ENCODE measurements around the gene TMEM266.

The TMEM266 gene

DNA sequence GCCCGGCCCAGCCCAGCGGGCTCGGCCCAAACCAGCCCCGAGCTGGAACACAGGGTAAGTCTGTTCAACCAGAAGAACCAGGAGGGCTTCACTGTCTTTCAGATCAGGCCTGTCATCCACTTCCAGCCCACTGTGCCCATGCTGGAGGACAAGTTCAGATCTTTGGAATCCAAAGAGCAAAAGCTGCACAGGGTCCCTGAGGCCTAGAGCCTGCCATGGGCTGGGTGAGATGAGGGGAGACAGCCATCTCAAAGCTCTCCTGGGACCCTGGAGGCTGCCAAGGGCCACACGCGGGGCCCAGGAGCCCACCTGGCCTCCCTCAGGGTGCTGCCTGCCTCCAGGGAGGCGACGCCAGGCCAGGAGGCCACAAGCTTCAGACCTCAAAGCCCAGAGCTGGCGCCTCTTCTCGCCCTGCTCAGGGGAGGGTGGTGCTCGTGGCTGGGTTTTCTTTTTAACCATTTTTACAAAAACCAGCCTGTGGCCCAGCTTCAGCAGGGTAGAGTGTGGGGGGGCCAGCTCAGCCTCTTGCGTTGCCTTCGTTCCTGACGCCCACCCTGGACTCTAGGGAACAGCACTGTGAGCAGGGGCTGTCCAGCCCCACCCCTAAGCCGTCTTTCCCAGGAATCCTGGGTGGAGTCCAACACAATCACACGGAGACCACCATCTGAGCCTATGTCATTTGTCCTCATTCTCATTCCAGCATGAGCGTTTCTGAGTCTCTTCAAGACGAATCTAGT is 144.5 kb downstream of the TMEM266 start:
- H3K4me1 ChIP-seq (ENCODE audit: control insufficient read depth, insufficient read depth, low read length, unreplicated experiment), result peaks cover 2% of the 10 kb centered on the region
- no peaks in the 10 kb centered on the region for H3K79me2 ChIP-seq (ENCODE audit: control insufficient read depth, insufficient read depth, low read length, unreplicated experiment)
- H3K27ac ChIP-seq (ENCODE audit: low read depth, low read length), result no peak overlapping the region
- no peak overlapping the region for H2AFZ ChIP-seq (ENCODE audit: low read length, unreplicated experiment)
- no peak overlapping the region for H3K4me3 ChIP-seq (ENCODE audit: low read depth, low read length)
- H3K27me3 ChIP-seq (ENCODE audit: insufficient read depth, low read length), result no peaks in the 10 kb centered on the region
- no peaks in the 10 kb centered on the region for H3K36me3 ChIP-seq (ENCODE audit: insufficient read depth, low read length)

DNA sequence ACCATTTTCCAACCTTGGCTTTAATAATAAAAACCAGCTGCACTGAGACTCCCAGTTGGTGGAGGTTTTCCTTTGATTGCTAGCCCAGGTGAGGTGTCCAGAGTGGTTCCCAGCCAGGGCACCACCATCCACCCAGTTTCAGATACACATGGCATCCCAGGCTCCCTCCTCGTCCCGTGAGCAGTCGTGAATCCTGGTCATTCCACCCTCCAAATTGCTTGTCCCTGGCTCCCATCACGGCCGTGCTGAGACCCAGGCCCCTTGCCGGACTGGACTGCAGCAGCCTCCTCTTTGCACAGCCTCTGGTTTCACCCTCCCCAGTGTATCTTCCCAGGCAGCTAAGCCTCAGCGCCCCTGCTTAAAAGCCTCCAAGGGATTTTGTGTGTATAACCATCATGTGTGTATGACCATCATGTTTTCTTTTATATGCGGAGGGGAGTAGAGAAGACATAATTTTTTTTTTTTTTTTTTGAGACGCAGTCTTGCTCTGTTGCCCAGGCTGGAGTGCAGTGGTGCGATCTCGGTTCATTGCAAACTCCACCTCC is 145.2 kb downstream of the TMEM266 start:
- Histone ChIP-seq H3K36me3 (ENCODE audit: insufficient read depth, low read length) (no peaks in the 10 kb centered on the region), H2AFZ (ENCODE audit: low read length, unreplicated experiment) (no peak overlapping the region), H3K4me1 (ENCODE audit: control insufficient read depth, insufficient read depth, low read length, unreplicated experiment) (no peaks in the 10 kb centered on the region), H3K79me2 (ENCODE audit: control insufficient read depth, insufficient read depth, low read length, unreplicated experiment) (no peaks in the 10 kb centered on the region), H3K4me3 (ENCODE audit: low read depth, low read length) (no peak overlapping the region), H3K27me3 (ENCODE audit: insufficient read depth, low read length) (no peaks in the 10 kb centered on the region), H3K27ac (ENCODE audit: low read depth, low read length) (no peak overlapping the region)

DNA sequence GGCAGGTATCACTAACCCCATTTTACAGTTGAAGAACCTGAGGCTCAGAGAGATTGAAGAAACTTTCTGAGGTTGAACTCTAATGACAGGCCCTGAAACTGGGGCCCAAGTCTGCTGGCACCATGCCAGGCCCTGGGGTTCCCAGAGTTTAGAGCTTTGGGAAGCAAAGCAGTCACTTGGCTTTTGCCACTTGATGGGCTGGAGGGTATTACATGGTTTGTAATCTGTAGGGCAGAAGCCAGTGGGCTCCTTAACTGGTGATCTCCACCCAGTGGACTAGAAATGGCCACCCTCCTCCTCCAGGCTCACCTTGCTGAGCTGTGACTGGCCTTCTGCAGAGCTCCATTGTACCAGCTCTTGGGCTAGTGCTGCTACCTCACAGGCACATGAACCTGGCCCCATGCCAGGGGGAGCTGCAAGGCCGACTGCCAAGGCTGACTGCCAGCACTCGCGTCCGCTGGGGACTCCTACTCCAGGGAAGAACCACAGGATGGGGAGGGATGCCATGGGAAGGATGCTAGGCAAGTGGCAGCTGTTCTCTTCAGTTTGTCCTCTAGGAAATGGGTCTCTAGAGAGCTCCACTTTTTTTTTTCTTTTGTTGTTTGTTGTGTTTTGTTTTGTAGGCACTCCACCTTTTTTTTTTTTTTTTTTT is 146.7 kb downstream of the TMEM266 start:
- Histone ChIP-seq H3K4me1 (ENCODE audit: control insufficient read depth, insufficient read depth, low read length, unreplicated experiment) (no peaks in the 10 kb centered on the region), H2AFZ (ENCODE audit: low read length, unreplicated experiment) (no peak overlapping the region), H3K27ac (ENCODE audit: low read depth, low read length) (no peak overlapping the region), H3K79me2 (ENCODE audit: control insufficient read depth, insufficient read depth, low read length, unreplicated experiment) (no peaks in the 10 kb centered on the region), H3K27me3 (ENCODE audit: insufficient read depth, low read length) (no peaks in the 10 kb centered on the region), H3K36me3 (ENCODE audit: insufficient read depth, low read length) (0 out of 2 replicates have a peak, but pooled peaks cover 7% of the 10 kb centered on the region), H3K4me3 (ENCODE audit: low read depth, low read length) (no peak overlapping the region)

DNA sequence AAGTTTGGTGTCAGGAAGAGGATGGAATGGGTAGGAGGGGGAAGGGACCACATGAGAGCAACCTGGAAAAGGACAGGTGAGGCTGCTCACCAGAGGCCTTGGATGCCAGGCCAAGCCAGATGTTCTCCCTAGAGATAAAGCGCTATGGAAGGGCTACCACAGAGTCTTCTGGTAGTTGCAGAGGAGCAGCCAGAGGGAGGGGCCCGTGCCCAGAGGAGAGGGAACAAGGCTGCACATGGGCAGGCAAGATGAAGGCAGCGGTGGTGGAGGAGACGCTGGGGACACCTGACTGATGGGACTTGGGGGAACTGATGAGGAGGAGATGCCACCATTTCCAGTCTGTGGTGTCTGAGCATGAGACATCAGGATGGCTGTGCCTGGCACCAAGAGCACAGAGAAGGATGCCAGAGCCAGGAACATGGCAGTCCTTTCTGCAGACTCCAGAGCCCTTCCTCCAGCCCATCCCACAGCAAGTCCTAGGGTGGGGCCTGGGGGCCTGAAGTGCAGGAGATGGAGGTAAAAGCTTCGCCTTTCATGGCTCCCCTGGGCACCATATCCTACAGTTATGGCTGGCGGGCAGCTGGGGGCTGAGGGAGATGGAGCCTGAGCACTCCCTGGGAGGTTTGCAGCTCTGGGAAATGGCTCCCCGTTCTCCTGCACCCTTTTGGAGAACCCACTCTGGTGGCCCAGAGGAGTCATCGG is 148.4 kb downstream of the TMEM266 start:
- no peaks in the 10 kb centered on the region for H3K27me3 ChIP-seq (ENCODE audit: insufficient read depth, low read length)
- no peak overlapping the region for H3K4me3 ChIP-seq (ENCODE audit: low read depth, low read length)
- H3K79me2 ChIP-seq (ENCODE audit: control insufficient read depth, insufficient read depth, low read length, unreplicated experiment), result no peaks in the 10 kb centered on the region
- H3K4me1 ChIP-seq (ENCODE audit: control insufficient read depth, insufficient read depth, low read length, unreplicated experiment), result no peaks in the 10 kb centered on the region
- no peak overlapping the region for H3K27ac ChIP-seq (ENCODE audit: low read depth, low read length)
- 0 out of 2 replicates have a peak, but pooled peaks cover 7% of the 10 kb centered on the region for H3K36me3 ChIP-seq (ENCODE audit: insufficient read depth, low read length)
- no peak overlapping the region for H2AFZ ChIP-seq (ENCODE audit: low read length, unreplicated experiment)

DNA sequence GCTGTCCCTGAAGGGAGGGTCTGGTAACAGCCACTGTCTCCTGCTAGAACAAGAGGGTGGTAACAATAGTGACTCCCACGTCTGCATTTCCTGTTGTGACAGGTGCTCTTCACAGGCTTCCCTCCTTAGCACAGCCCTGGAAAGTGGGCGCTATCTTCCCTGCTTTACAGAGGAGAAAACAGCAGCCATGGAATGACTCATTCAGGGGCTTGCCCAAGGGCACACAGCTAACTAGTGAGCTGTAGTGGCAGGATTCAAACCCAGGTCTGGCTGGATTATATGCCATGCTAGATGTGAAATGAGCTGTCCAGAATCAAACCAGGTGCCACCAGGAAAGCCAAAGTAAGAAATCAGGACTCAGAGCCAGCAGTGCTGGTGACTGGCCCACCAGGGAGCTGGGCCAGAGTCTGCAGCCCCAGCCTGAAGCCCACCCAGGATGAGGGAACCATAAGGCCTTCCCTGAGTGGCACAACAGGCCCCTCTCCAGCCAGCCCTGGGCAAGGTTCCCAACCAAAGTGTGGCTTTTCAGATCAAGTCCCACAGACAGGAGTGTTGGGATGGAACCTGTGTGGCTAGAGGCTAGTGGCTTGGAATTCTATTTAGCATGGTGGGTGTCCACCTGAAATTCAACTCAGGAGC is 149.1 kb downstream of the TMEM266 start:
- Histone ChIP-seq H3K27me3 (ENCODE audit: insufficient read depth, low read length) (no peaks in the 10 kb centered on the region), H2AFZ (ENCODE audit: low read length, unreplicated experiment) (no peak overlapping the region), H3K4me3 (ENCODE audit: low read depth, low read length) (no peak overlapping the region), H3K27ac (ENCODE audit: low read depth, low read length) (no peak overlapping the region), H3K79me2 (ENCODE audit: control insufficient read depth, insufficient read depth, low read length, unreplicated experiment) (no peaks in the 10 kb centered on the region), H3K36me3 (ENCODE audit: insufficient read depth, low read length) (0 out of 2 replicates have a peak, but pooled peaks cover 7% of the 10 kb centered on the region), H3K4me1 (ENCODE audit: control insufficient read depth, insufficient read depth, low read length, unreplicated experiment) (no peaks in the 10 kb centered on the region)

DNA sequence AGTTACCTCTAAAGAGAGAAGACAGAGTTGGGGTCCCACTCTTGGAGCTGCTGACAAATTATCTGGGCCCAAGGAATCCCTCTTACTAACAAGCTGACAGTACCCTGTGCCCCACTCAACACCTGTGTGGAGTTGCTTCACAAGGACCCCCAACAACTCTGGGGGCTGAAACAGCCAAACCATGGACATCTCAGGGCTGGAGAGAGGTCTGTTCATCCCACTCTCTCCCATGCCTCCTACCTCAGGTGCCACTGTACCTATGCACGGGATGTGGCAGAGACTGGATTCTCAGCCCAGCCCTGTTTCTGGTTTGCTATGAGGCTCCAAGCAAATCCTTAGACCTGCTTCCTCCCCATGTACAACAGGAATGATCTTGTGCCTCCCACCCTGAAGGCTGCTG is 149.7 kb downstream of the TMEM266 start:
- no peak overlapping the region for H3K27ac ChIP-seq (ENCODE audit: low read depth, low read length)
- no peak overlapping the region for H3K4me3 ChIP-seq (ENCODE audit: low read depth, low read length)
- H2AFZ ChIP-seq (ENCODE audit: low read length, unreplicated experiment), result no peak overlapping the region
- H3K36me3 ChIP-seq (ENCODE audit: insufficient read depth, low read length), result 0 out of 2 replicates have a peak, but pooled peaks cover 7% of the 10 kb centered on the region
- H3K4me1 ChIP-seq (ENCODE audit: control insufficient read depth, insufficient read depth, low read length, unreplicated experiment), result no peaks in the 10 kb centered on the region
- H3K79me2 ChIP-seq (ENCODE audit: control insufficient read depth, insufficient read depth, low read length, unreplicated experiment), result no peaks in the 10 kb centered on the region
- no peaks in the 10 kb centered on the region for H3K27me3 ChIP-seq (ENCODE audit: insufficient read depth, low read length)

DNA sequence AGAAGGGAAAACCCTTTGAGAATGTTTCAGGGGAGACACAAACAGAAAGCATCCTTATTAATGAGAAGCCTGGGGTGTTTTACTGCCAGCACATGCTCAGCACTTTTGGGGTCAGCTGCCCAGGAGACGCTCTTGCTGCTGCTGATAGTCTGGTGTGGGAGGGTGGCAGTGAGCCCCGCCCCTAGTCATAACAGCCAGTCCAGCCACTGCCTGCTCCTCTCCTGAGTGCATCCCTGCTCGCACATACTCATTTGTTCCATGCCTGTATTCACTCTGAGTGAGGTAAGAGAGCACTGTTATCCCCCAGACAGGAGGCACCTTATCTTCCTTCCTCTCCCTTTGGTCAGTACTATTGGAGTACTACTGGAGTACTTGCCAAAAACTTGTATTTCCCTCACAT is 150.2 kb downstream of the TMEM266 start:
- no peak overlapping the region for H2AFZ ChIP-seq (ENCODE audit: low read length, unreplicated experiment)
- no peaks in the 10 kb centered on the region for H3K4me1 ChIP-seq (ENCODE audit: control insufficient read depth, insufficient read depth, low read length, unreplicated experiment)
- no peak overlapping the region for H3K27ac ChIP-seq (ENCODE audit: low read depth, low read length)
- no peaks in the 10 kb centered on the region for H3K79me2 ChIP-seq (ENCODE audit: control insufficient read depth, insufficient read depth, low read length, unreplicated experiment)
- H3K27me3 ChIP-seq (ENCODE audit: insufficient read depth, low read length), result no peaks in the 10 kb centered on the region
- H3K4me3 ChIP-seq (ENCODE audit: low read depth, low read length), result no peak overlapping the region
- H3K36me3 ChIP-seq (ENCODE audit: insufficient read depth, low read length), result 0 out of 2 replicates have a peak, but pooled peaks cover 7% of the 10 kb centered on the region

DNA sequence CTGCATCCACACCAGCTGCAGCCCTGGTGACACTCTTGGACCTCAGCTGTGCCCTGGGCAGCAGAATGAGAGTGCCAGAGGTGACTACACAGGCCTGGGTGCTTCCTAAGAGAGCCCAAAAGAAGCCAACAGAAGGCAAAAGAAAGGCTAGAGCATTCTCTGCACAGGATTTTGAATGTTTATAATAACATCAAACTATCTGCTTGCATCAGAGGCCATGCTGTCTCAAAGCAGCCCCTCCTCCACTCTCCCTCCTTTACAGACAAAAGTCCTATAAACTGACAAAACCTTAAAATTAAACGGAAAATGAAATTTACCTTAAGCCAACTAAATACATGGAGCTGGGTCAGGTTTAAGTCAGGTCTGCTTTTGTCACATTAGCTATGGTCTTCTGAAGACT is 155.8 kb downstream of the TMEM266 start:
- H3K4me3 ChIP-seq (ENCODE audit: low read depth, low read length), result no peak overlapping the region
- H3K4me1 ChIP-seq (ENCODE audit: control insufficient read depth, insufficient read depth, low read length, unreplicated experiment), result peaks cover 11% of the 10 kb centered on the region
- peaks cover 29% of the 10 kb centered on the region for H3K36me3 ChIP-seq (ENCODE audit: insufficient read depth, low read length)
- H2AFZ ChIP-seq (ENCODE audit: low read length, unreplicated experiment), result no peak overlapping the region
- no peaks in the 10 kb centered on the region for H3K79me2 ChIP-seq (ENCODE audit: control insufficient read depth, insufficient read depth, low read length, unreplicated experiment)
- no peaks in the 10 kb centered on the region for H3K27me3 ChIP-seq (ENCODE audit: insufficient read depth, low read length)
- no peak overlapping the region for H3K27ac ChIP-seq (ENCODE audit: low read depth, low read length)

DNA sequence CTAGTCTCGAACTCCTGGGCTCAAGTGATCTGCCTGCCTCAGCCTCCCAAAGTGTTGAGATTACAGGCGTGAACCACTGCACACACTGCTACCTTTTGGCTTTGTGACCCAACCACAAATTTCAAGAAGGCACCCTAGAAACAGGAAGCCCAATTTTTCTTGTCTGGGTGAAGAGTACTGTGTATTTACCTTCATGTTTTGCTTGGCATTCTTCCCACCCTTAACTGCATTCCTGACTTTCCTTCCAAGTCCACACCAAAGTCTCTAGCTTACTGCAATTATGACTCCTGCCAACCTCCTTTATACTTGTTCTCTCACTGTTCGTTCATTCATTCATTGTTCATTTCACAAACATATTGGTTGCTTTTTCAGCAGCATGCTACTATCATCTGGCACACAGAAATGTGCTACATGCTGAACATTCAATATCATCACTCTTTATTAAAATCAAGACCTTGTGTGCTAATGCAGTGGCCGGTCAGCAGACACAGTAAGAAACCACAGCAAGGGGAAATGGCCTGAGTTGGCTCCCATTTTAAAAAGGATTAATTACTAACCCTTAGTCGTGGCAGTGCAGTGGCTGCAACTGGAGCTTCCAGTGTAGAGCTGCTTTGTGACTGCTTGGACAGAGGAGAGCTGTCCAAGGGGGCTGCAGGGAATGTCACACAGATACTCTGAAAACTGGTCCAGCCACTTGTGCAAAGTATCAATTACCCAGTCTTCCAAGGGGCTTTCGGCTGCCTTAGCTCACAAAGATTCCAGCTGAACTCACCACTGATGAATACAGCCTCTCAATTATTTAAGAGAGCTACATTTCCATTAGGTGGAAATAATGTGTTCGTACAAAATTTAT is 157.5 kb downstream of the TMEM266 start:
- H3K79me2 ChIP-seq (ENCODE audit: control insufficient read depth, insufficient read depth, low read length, unreplicated experiment), result no peaks in the 10 kb centered on the region
- peaks cover 26% of the 10 kb centered on the region for H3K36me3 ChIP-seq (ENCODE audit: insufficient read depth, low read length)
- no peaks in the 10 kb centered on the region for H3K27me3 ChIP-seq (ENCODE audit: insufficient read depth, low read length)
- no peak overlapping the region for H2AFZ ChIP-seq (ENCODE audit: low read length, unreplicated experiment)
- H3K4me1 ChIP-seq (ENCODE audit: control insufficient read depth, insufficient read depth, low read length, unreplicated experiment), result peaks cover 11% of the 10 kb centered on the region
- no peak overlapping the region for H3K27ac ChIP-seq (ENCODE audit: low read depth, low read length)
- H3K4me3 ChIP-seq (ENCODE audit: low read depth, low read length), result no peak overlapping the region

DNA sequence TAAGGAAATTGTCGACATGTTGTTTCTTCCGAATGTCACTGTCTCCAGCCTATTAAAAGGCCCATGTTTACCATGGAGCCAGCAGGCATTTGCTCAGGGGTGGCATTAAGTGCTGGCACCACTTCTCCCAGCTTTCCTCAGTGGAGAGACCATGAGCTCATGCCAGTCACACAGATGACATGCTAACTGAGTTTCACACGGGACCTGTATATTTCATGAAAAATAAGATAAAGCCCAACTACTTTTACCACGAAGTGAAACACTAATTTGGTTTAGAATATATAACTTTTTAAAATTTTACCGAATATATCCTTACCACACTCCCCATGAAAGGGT is 158.1 kb downstream of the TMEM266 start:
- Histone ChIP-seq H3K4me1 (ENCODE audit: control insufficient read depth, insufficient read depth, low read length, unreplicated experiment) (peaks cover 11% of the 10 kb centered on the region), H3K27ac (ENCODE audit: low read depth, low read length) (no peak overlapping the region), H3K4me3 (ENCODE audit: low read depth, low read length) (no peak overlapping the region), H2AFZ (ENCODE audit: low read length, unreplicated experiment) (no peak overlapping the region), H3K79me2 (ENCODE audit: control insufficient read depth, insufficient read depth, low read length, unreplicated experiment) (no peaks in the 10 kb centered on the region), H3K27me3 (ENCODE audit: insufficient read depth, low read length) (no peaks in the 10 kb centered on the region), H3K36me3 (ENCODE audit: insufficient read depth, low read length) (peaks cover 26% of the 10 kb centered on the region)
